ENCODE results near the gene GPC5. TPM values are rescaled to one million over a fixed set of nuclear protein-coding genes. Genes with fewer than 3 reads are reported as not detected.

Gene GPC5
- total and polyA plus RNA-seq, 9 donors = 0.10 to 1.5 (median 0.38) TPM

DNA sequence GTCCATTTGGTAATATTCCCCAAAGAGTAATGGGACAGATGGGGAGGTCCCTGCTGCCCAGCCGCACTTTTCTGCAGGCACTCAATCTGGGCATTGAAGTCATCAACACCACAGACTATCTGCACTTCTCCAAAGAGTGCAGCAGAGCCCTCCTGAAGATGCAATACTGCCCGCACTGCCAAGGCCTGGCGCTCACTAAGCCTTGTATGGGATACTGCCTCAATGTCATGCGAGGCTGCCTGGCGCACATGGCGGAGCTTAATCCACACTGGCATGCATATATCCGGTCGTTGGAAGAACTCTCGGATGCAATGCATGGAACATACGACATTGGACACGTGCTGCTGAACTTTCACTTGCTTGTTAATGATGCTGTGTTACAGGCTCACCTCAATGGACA is 295.0 kb downstream of the GPC5 start:
- Histone ChIP-seq H3K27me3 (no peaks in the 10 kb centered on the region), H3K4me1 (ENCODE audit: insufficient read depth) (no peaks in the 10 kb centered on the region), H3K36me3 (no peaks in the 10 kb centered on the region), H3K27ac (no peak overlapping the region), H3K4me3 (no peak overlapping the region), H3K9me3 (no peaks in the 10 kb centered on the region)
- no peak for DNase-seq
- intact Hi-C loops (cut with DNase I) = no loop called here
- TF ChIP-seq POLR2A (IDR thresholded peaks at IDR 0.05) = no peak
- TF ChIP-seq, protein P1, sequence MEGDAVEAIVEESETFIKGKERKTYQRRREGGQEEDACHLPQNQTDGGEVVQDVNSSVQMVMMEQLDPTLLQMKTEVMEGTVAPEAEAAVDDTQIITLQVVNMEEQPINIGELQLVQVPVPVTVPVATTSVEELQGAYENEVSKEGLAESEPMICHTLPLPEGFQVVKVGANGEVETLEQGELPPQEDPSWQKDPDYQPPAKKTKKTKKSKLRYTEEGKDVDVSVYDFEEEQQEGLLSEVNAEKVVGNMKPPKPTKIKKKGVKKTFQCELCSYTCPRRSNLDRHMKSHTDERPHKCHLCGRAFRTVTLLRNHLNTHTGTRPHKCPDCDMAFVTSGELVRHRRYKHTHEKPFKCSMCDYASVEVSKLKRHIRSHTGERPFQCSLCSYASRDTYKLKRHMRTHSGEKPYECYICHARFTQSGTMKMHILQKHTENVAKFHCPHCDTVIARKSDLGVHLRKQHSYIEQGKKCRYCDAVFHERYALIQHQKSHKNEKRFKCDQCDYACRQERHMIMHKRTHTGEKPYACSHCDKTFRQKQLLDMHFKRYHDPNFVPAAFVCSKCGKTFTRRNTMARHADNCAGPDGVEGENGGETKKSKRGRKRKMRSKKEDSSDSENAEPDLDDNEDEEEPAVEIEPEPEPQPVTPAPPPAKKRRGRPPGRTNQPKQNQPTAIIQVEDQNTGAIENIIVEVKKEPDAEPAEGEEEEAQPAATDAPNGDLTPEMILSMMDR (IDR thresholded peaks at IDR 0.05) = no peak
- no peak for TF ChIP-seq EP300 (IDR thresholded peaks at IDR 0.05)
- WGBS, 3 donors = 94 to 97% (median 95%) methylated on average over 11 of the region's 11 CpGs

DNA sequence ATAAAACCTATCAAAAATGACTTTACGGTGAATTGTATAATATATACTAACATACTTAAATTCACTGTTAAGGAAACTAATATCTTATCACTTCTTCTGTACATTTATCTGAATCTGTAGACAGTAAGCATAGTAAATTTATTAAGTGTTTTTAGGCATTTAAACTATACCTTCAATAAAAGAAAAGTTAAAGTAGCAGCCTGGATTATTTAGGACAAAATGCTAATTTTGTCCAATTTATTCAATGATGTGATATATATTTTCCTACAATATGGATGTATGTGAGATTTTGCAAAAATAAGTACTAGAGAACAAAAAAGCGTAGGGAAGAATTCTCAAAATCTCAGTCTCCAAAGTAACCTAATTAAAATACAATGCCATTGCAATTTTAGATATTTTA is 299.9 kb downstream of the GPC5 start:
- intact Hi-C loops (cut with DNase I) = no loop called here
- WGBS, 3 donors = 94 to 97% (median 94%) methylated on average over 2 of the region's 2 CpGs
- TF ChIP-seq EP300 (IDR thresholded peaks at IDR 0.05) (no peak), POLR2A (IDR thresholded peaks at IDR 0.05) (no peak)
- TF ChIP-seq, protein P1 (IDR thresholded peaks at IDR 0.05) = no peak
- Histone ChIP-seq H3K9me3 (no peaks in the 10 kb centered on the region), H3K36me3 (no peaks in the 10 kb centered on the region), H3K27me3 (no peaks in the 10 kb centered on the region), H3K27ac (no peak overlapping the region), H3K4me3 (no peak overlapping the region), H3K4me1 (ENCODE audit: insufficient read depth) (no peaks in the 10 kb centered on the region)
- no peak for DNase-seq

DNA sequence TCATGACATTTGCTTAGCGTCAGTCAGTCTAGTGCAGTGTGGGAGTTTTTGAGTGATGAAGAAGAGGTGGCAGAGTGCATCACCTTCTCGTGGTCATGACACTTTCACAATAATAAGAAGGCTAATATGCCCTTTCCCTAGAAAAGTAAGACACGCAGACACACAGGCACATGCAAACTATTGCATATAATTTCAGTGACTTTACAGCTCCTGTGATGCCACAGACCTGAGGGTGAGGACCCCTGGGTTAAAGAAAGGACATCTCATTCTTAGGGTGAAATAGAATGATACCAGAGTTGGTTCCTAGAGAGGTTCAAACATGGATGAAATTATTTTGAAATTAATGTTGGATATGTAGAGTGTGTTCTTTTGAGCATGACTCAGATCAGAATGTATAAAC is 300.3 kb downstream of the GPC5 start:
- H3K9me3 ChIP-seq = no peaks in the 10 kb centered on the region
- H3K36me3 ChIP-seq = no peaks in the 10 kb centered on the region
- no peaks in the 10 kb centered on the region for H3K4me1 ChIP-seq (ENCODE audit: insufficient read depth)
- intact Hi-C loops (cut with DNase I) = no loop called here
- WGBS, 3 donors = 62 to 80% (median 69%) methylated on average over 3 of the region's 3 CpGs
- no peak overlapping the region for H3K4me3 ChIP-seq
- no peak overlapping the region for H3K27ac ChIP-seq
- TF ChIP-seq EP300 (IDR thresholded peaks at IDR 0.05) = no peak
- no peak for TF ChIP-seq POLR2A (IDR thresholded peaks at IDR 0.05)
- TF ChIP-seq, protein P1 (IDR thresholded peaks at IDR 0.05) = no peak
- no peak for DNase-seq
- H3K27me3 ChIP-seq = no peaks in the 10 kb centered on the region

- no peaks in the 10 kb centered on the region for H3K4me1 ChIP-seq (ENCODE audit: insufficient read depth)
- no peak overlapping the region for H3K4me3 ChIP-seq
- DNase-seq = no peak
- intact Hi-C loops (cut with DNase I) = no loop called here
- H3K9me3 ChIP-seq = no peaks in the 10 kb centered on the region
- no peaks in the 10 kb centered on the region for H3K36me3 ChIP-seq
- no peaks in the 10 kb centered on the region for H3K27me3 ChIP-seq
- no peak overlapping the region for H3K27ac ChIP-seq
- TF ChIP-seq, protein P1 (IDR thresholded peaks at IDR 0.05) = no peak
- TF ChIP-seq POLR2A (IDR thresholded peaks at IDR 0.05) = no peak
- TF ChIP-seq EP300 (IDR thresholded peaks at IDR 0.05) = no peak
Measured at GRCh38 chr13:91699863-91700262, 301.4 kb downstream of the GPC5 start.

- Histone ChIP-seq H3K36me3 (no peaks in the 10 kb centered on the region), H3K4me3 (no peak overlapping the region), H3K27me3 (no peaks in the 10 kb centered on the region), H3K27ac (no peak overlapping the region), H3K4me1 (ENCODE audit: insufficient read depth) (no peaks in the 10 kb centered on the region), H3K9me3 (no peaks in the 10 kb centered on the region)
- no peak for DNase-seq
- intact Hi-C loops (cut with DNase I) = no loop called here
- no peak for TF ChIP-seq EP300 (IDR thresholded peaks at IDR 0.05)
- TF ChIP-seq POLR2A (IDR thresholded peaks at IDR 0.05) = no peak
- TF ChIP-seq, protein P1 (IDR thresholded peaks at IDR 0.05) = no peak
Measured at GRCh38 chr13:91701975-91702374, 303.6 kb downstream of the GPC5 start.

Measured in ovary (tissue), 9 donors.